GM12878 (cell line): ENCODE data around the gene SHB. TPM values are rescaled to one million over a fixed set of nuclear protein-coding genes. Genes with fewer than 3 reads are reported as not detected.

Experiments
- ATAC-seq: fragments of 200-7000 bp; cut with Tn5 transposase; 3 replicates; pipeline ENCODE4 v1.9.1; 2020; ENCODE audit warnings: mild to moderate bottlenecking, moderate library complexity
- BruUV-seq: library from RNA; stranded (reverse); fragments of 400-500 nt; replicated peaks from 2 replicates; lab custom pipeline; 2021; lab: Mats Ljungman, UMichigan
- CTCF ChIA-PET: fragments of 300-600 bp; sonication (Branson Sonifier 250); formaldehyde crosslinking; extraction: SDS; loops from one replicate; lab custom pipeline; 2021; ENCODE audit warnings: inconsistent platforms; lab: Yijun Ruan, JAX
- POLR2A ChIA-PET: fragments of 350-600 bp; formaldehyde crosslinking; extraction: SDS; loops from one replicate; lab custom pipeline; 2021; ENCODE audit warnings: inconsistent platforms; lab: Charles Lee
- RAD21 ChIA-PET: fragments of 300-600 bp; sonication (Branson Sonifier 250); formaldehyde crosslinking; loops from one replicate; lab custom pipeline; 2023; ENCODE audit warnings: antibody characterized with exemption; ENCODE audit not compliant: unreplicated experiment; lab: Charles Lee
- SMC1A ChIA-PET: fragments of 300-600 bp; sonication (Branson Sonifier 250); formaldehyde crosslinking; loops from one replicate; lab custom pipeline; 2023; ENCODE audit not compliant: unreplicated experiment, uncharacterized antibody; lab: Charles Lee
- DNase-seq: peaks from one replicate; pipeline ENCODE4 v3.0.0-alpha.2; 2011; ENCODE audit warnings: low read depth, low spot score
- FAIRE-seq: peaks from 3 replicates; lab custom pipeline; 2011; peaks lifted over from hg19 to GRCh38; lab: Jason Lieb, UNC
- H2AFZ ChIP-seq: 2 replicates; pipeline ENCODE4 v1.6.0; 2011; ENCODE audit warnings: low read depth, low read length, control low read depth; ENCODE audit not compliant: control insufficient read depth
- H3K27ac ChIP-seq: 2 replicates; pipeline ENCODE4 v1.5.1; 2011; ENCODE audit warnings: control low read depth; ENCODE audit not compliant: control insufficient read depth, insufficient read depth
- H3K27me3 ChIP-seq, 2 experiments: replicated peaks in 1 of 2; 2 replicates each; pipeline versions ENCODE4 v1.6.0 to v1.6.1; 2011; ENCODE audit warnings: low read length in 1 of 2; ENCODE audit not compliant: control insufficient read depth in 2 of 2, insufficient read depth in 2 of 2
- H3K36me3 ChIP-seq, 2 experiments: 2 replicates each; pipeline ENCODE4 v1.5.1; 2011; ENCODE audit warnings: low read length in 1 of 2; ENCODE audit not compliant: control insufficient read depth in 2 of 2, insufficient read depth in 2 of 2
- H3K4me1 ChIP-seq: 2 replicates; pipeline ENCODE4 v1.6.1; 2011; ENCODE audit warnings: mild to moderate bottlenecking, low read length, moderate library complexity, mixed read lengths; ENCODE audit not compliant: control insufficient read depth, insufficient read depth
- H3K4me2 ChIP-seq: 2 replicates; pipeline ENCODE4 v1.6.0; 2011; ENCODE audit warnings: control low read depth; ENCODE audit not compliant: control insufficient read depth, insufficient read depth
- H3K4me3 ChIP-seq: fragments of 200-600 bp; sonication (generic); 2 replicates; pipeline ENCODE4 v1.5.1; 2016
- H3K79me2 ChIP-seq: 2 replicates; pipeline ENCODE4 v1.6.0; 2011; ENCODE audit warnings: low read length; ENCODE audit not compliant: control insufficient read depth, insufficient read depth
- H3K9ac ChIP-seq: 2 replicates; pipeline ENCODE4 v1.8.0; 2011; ENCODE audit warnings: low read length, control low read depth, mixed read lengths; ENCODE audit not compliant: control insufficient read depth, insufficient read depth
- H3K9me3 ChIP-seq: replicated peaks from 3 replicates; pipeline ENCODE4 v1.5.1; 2011; ENCODE audit warnings: mild to moderate bottlenecking, low read length; ENCODE audit not compliant: control insufficient read depth, insufficient read depth
- H4K20me1 ChIP-seq: 2 replicates; pipeline ENCODE4 v1.6.0; 2011; ENCODE audit not compliant: control insufficient read depth, insufficient read depth
- E2F4 ChIP-seq: IDR thresholded peaks from 2 replicates; pipeline ENCODE4 v1.6.1; 2012; ENCODE audit warnings: low read depth, low read length, improper control_type of control experiment
- EED ChIP-seq: sonication (generic); IDR thresholded peaks from 2 replicates; pipeline ENCODE4 v1.6.1; 2016; ENCODE audit warnings: antibody characterized with exemption, low read depth
- FOXM1 ChIP-seq: IDR thresholded peaks from 2 replicates; pipeline ENCODE4 v1.6.1; 2012; ENCODE audit warnings: low read depth, mild to moderate bottlenecking, inconsistent platforms, low read length, moderate library complexity
- KAT2A ChIP-seq: conservative IDR thresholded peaks from 2 replicates; pipeline ENCODE4 v1.6.1; 2011; ENCODE audit warnings: low read depth, low read length; ENCODE audit not compliant: control insufficient read depth
- MEF2B ChIP-seq: fragments of 450-650 bp; IDR thresholded peaks from 2 replicates; pipeline ENCODE4 v1.6.1; 2018; ENCODE audit warnings: mild to moderate bottlenecking, moderate library complexity; ENCODE audit not compliant: partially characterized antibody, poor library complexity, severe bottlenecking
- RAD21 ChIP-seq: IDR thresholded peaks from 2 replicates; pipeline ENCODE4 v1.6.1; 2011; ENCODE audit warnings: mild to moderate bottlenecking, low read depth, low read length, moderate library complexity; ENCODE audit not compliant: insufficient read depth
- RELB ChIP-seq: fragments of 450-650 bp; IDR thresholded peaks from 2 replicates; pipeline ENCODE4 v1.6.1; 2017; ENCODE audit warnings: low read depth, mild to moderate bottlenecking, moderate library complexity
- STAT1 ChIP-seq: fragments of 450-650 bp; conservative IDR thresholded peaks from 2 replicates; pipeline ENCODE4 v1.6.1; 2014; ENCODE audit warnings: antibody characterized with exemption, mild to moderate bottlenecking
- SUPT20H ChIP-seq: IDR thresholded peaks from 2 replicates; pipeline ENCODE4 v1.6.1; 2011; ENCODE audit warnings: low read depth, mild to moderate bottlenecking, low read length, moderate library complexity, borderline replicate concordance; ENCODE audit not compliant: control insufficient read depth
- WGBS: methylation state at CpG from one replicate; pipeline ENCODE4 v1.1.6; 2016; ENCODE audit warnings: low lambda C conversion rate; ENCODE audit not compliant: insufficient replicate concordance, insufficient coverage; ENCODE audit errors: missing lambda C conversion rate; 5-methylcytosine and 5-hydroxymethylcytosine counted together
- in situ Hi-C: fragments of 300-500 bp; cut with MboI; formaldehyde crosslinking; loops from 9 replicates; pipeline ENCODE4 v1.14.3; 2018; ENCODE audit warnings: mixed read lengths
- intact Hi-C: fragments of 100-400 bp; cut with micrococcal nuclease; formaldehyde crosslinking; loops from one replicate; pipeline ENCODE4 v1.14.2; 2022; ENCODE audit not compliant: unreplicated experiment
- polyA plus RNA-seq, 11 experiments: library from polyadenylated mRNA; depleted of rRNA in 4 of 11; unstranded in 6 of 11; stranded (reverse) in 5 of 11; fragments of >200 nt; fragmentation: Nextera tagmentation in 4 of 11; fragmentation: Illumina TruSeq in 1 of 11; extraction: Ambion mirVana in 4 of 11; extraction: Trizol in 1 of 11; gene quantifications; 1 replicate in 1 of 11; 2 replicates in 10 of 11; pipeline versions ENCODE4 v1.2.1 to v1.2.3, GENCODE V29; 2011 to 2016; ENCODE audit warnings: inconsistent platforms in 2 of 11, missing spikeins in 2 of 11, low read depth in 1 of 11
- total RNA-seq, 4 experiments: library from RNA; depleted of rRNA in 3 of 4; stranded (reverse); fragments of >200 nt in 3 of 4; fragmentation: Illumina TruSeq in 1 of 4; extraction: Trizol in 1 of 4; gene quantifications; 2 replicates each; pipeline versions ENCODE4 v1.2.1 to v1.2.3, GENCODE V29; 2013 to 2021

SHB gene
- total and polyA plus RNA-seq, 10 of the 15 experiments (the other 5 are each of a cell fraction or from before 2014, with no cell fraction given): 0.29 to 6.2 (median 1.3) TPM

- TF ChIP-seq RAD21 (no peak), FOXM1 (no peak), E2F4 (no peak)
Measured at GRCh38 chr9:37873955-37874354, 195.1 kb downstream of the SHB start (continued).

GRCh38 chr9:37870799-37871176, 198.2 kb downstream of the SHB start:
- Histone ChIP-seq H3K9ac (no peak overlapping the region), H3K36me3 (no peaks in the 10 kb centered on the region), H4K20me1 (no peaks in the 10 kb centered on the region), H3K27ac (no peak overlapping the region), H3K9me3 (no peaks in the 10 kb centered on the region), H3K4me2 (no peak overlapping the region), H3K4me1 (no peaks in the 10 kb centered on the region), H2AFZ (no peak overlapping the region), H3K27me3 (no peaks in the 10 kb centered on the region), H3K4me3 (no peak overlapping the region), H3K79me2 (no peaks in the 10 kb centered on the region)
- ChIA-PET POLR2A (interaction anchor here (0.6 kb wide), 1 partner anchor 10 kb away, joined by 3 read pairs; no protein-coding TSS in a partner anchor), SMC1A (no interaction called here), CTCF (interaction anchor here (0.6 to 1.1 kb wide), 4 partner anchors 12 to 63 kb away, joined by 3 read pairs; no protein-coding TSS in a partner anchor), RAD21 (no interaction called here)
- BruUV-seq: no TSS peak
- ATAC-seq (no peak), FAIRE-seq (no peak), DNase-seq (no peak)
- intact Hi-C loops: no loop called here
- no peak for TF ChIP-seq EED
- TF ChIP-seq STAT1: no peak
- TF ChIP-seq RELB: no peak
- TF ChIP-seq SUPT20H: no peak
- no peak for TF ChIP-seq KAT2A
- TF ChIP-seq MEF2B: no peak
- 63% methylated on average over 5 of the region's 5 CpGs for WGBS
- in situ Hi-C loops: no loop called here
